ENCODE measurements around the gene SAMHD1.
"Not testable (repeated sequence)": the region's sequence is repeated elsewhere in the genome, so short reads cannot be mapped to it uniquely, and the experiment has no call there.

The SAMHD1 gene

GRCh38 chr20:36875702-36876472, 75.6 kb downstream of the SAMHD1 start, which contains the start of gene TLDC2:
Gene TLDC2, plus strand, starts transcription at chr20:36876138. Its CDS starts 37 bp downstream, at chr20:36876175.
- DNase-seq = no peak

GRCh38 chr20:36875093-36875492, 76.4 kb downstream of the SAMHD1 start:
- DNase-seq = not testable (repeated sequence)

DNA sequence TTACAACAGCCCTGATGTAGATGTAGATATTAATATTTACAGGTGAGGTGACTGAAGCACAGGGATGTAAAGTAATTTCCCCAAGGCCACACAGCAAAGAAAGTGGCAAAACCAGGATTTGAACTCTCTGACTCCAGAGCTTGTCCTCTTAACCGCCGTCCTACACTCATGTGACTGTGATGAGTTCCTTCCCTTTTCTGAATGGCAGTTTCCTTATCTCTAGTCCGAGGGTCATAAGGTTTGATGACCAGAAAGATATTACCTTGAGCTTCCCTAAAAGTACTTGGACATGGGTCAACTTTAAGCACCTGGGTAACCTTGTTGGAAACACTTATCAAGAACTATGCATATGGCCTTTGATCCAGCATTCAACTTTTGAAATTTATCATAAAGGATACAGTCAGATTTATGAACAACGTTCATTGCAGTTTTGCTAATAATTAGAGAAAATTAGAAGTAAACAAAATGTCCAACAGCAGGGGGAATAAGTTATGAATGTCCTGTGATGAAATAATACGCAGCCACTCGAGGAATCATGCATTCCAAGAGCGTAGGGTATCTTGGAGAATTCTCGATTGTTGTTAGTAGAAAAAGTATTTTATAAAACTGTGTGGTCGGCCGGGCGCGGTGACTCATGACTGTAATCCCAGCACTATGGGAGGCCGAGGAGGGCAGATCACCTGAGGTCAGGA, 77.9 kb downstream of the SAMHD1 start:
- DNase-seq = no peak

GRCh38 chr20:36872852-36873251, 78.7 kb downstream of the SAMHD1 start:
- DNase-seq = no peak

DNA sequence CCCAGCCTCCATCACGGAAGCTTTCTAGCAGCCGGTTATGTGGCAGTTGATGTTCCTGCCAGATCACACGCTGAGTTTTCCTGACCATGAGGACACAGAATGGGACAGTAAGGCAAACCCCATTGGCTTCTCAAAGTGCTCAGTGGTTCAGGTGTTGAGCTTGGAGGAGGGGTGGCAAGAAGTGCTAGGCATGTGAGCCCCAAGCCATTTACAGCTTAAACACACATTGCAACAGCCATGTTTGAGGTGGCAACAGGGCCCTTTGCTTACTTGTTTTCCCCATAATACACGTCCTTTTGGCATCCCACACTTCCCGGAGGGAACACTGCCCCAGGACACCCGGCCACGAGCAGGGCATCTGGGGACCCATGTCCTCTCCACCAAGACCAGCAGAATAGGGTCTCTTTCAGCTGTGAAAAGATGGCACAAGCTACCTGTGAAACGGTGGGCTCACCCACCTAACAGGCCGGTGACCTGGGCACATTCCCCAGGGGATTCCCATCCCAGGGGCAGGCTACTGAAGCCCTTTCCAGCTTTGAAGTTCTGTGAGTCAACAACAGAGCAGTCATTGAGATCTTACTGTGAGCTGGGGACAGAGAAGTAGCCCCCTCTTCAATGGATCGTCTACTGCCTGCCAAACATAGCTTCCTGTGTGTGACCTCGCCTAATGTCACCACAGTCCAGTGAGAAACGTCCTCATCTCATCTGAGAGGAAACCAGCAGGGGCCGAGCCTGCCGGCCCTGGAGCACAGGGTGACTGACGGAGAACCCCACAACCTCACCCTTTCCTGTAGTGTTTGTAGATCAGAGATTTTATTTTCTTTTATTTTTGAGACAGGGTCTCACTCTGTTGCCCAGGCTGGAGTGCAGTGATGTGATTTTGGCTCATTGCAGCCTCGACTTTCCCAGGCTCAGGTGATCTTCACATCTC, 79.6 kb downstream of the SAMHD1 start:
- no peak for DNase-seq

- no peak for DNase-seq
These were observed 84.6 kb downstream of the SAMHD1 start for GRCh38 chr20:36866681-36867495.

DNA sequence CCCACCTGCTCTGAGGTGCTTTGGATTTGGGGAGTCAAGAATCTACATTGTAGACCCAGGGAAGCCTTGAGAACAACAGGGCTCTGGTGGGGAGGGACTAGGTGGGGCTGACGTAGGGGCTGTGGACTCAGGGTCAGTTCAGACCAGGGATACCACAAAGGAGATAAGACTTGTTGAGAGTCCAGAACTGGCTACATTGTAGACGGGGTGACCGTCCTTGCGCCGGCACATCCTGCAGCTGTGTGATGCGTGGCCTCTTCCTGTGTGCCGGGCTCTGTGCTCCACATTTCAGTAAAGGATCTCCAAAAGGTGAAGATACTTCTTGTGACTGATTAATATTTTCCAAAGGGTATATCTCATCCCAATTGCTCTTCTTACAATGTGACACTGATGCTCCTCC, 85.3 kb downstream of the SAMHD1 start:
- no peak for DNase-seq

GRCh38 chr20:36865861-36866149, 85.7 kb downstream of the SAMHD1 start:
- DNase-seq = no peak

DNA sequence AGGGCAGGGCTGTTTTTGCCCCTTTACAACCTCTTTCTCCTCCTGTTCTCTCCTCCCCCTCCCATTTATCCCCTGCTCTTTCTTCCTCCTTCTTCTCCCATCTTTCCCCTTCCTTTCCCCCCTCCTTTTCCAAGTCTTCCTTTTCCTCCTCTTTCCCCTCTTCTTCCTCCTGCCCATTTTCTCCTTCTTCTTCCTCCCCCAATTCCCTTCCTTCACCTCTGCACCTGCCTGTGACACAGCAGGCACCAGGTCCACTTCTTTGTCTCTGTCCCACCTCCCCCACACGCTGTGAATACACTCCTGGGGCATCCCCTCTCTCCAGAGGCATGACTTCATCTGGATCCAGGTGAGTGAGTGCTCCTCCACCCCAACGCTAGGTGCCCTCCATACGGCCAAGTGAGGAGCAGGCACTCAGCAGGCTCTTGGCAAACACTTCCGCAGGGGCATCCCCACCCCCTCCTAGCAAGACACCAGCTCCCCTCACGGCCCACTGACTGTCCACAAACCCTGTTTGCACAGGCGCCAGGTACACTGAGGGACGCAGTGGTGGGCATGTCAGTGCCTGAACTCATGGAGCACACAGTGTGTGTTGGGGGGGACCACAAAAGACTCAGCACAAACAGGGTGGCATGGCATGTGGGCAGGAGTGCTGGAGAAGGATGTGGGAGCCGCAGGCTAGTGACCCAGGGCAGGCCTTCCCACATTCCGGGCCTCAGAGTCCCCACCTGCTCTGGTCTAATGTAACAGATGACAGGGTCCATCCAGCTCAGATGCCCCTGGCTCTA, 86.2 kb downstream of the SAMHD1 start:
- DNase-seq = peak; percentile 47

DNA sequence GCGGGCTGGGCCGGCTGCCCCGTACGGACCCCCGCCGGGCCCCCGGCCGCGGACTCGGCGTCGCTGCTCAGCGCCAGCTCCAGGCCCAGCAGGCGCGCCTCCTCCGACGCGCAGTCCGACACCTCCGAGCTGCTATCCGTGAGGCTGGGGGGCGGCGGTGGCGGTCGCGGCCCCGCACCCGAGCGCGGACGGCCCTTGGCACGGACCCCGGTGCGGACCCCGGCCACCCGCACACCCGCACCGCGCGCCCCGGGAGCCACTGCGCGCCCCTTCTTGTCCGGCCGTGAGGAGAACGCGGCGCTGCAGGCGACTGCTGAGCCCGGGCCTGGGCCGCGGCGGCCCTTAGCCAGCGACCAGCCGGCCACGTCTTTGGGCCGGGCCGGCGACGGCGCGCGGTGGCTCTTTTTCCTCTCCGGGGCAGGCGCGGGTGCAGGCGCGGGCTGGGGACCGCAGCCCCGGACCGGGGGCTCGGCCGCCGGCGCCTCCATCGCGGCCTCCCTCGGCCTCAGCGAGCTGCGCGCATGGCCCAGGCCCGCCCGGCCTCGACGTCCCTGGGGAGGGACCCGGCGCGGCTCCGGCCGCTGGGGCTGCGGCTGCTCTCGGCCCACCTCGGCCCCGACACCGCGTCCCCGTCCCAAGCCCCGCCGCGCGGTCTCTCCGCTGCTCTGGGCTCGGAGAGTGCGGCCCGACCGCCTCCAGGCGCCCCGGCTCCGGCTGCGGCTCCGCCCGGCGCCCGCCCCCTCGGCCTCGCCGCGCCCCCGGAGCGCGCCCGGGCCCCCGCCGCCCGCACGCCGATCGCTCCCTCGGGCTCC, 88.4 kb downstream of the SAMHD1 start:
- DNase-seq = peak; percentile 73

DNA sequence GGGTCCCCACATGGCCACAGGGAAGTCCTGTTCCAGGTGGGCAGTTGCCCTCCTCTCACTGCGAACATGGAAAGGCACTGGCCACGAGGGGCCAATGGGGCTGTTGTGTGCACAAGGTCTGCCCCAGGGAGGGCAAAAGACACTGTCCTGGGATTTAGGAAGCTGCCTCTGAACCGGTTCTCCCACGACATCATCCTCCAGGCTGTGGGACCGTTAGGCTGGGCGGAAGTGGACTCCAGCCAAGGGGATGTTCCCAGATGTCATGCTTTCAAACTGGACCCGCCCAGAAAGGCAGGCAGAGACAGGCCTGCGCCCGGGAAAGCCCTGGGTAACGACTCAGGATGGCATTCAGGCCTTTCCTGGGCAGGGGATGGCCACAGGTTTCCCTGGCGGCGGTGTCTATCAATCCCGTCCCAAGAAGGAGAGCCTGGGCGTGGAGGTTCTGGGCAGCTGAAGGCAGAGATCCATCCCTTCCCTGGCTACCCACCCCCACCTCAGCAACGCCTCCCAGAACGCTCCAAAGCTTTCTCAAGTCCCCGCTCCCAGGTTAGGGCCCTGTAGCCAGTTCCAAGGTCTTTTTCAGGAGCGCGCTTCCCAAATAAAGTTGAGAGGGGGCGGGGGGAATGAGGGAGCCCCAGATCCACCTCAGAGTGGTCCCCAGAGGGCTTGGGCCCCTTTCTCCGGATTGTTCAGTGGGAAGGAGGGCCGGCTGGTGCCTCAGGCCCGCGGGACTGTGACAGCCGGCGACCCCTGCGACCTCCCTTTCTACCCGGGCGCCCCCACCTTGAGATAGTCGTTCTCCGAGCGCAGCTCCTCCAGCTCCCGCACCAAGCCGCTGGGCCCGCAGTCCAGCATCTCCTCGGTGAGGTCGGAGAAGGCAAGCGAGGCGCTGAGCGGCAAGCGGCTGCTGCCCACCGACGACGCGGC, 89.4 kb downstream of the SAMHD1 start:
- DNase-seq = peak; percentile 65

GRCh38 chr20:36861625-36861874, 90.0 kb downstream of the SAMHD1 start:
- no peak for DNase-seq

- no peak for DNase-seq
These were observed 90.5 kb downstream of the SAMHD1 start for GRCh38 chr20:36860811-36861624.

- no peak for DNase-seq
These were observed 91.2 kb downstream of the SAMHD1 start for GRCh38 chr20:36860339-36860738.

GRCh38 chr20:36859700-36860330, 91.7 kb downstream of the SAMHD1 start:
- DNase-seq = no peak

GRCh38 chr20:36859282-36859555, 92.3 kb downstream of the SAMHD1 start:
- DNase-seq = no peak

GRCh38 chr20:36856691-36857635, 94.5 kb downstream of the SAMHD1 start:
- no peak for DNase-seq

Data from right kidney (tissue), 1 donor.